HCT116 (cell line): ENCODE measurements around the gene VAMP2. TPM values are rescaled to one million over a fixed set of nuclear protein-coding genes. Genes with fewer than 3 reads are reported as not detected.

Source experiments
- ATAC-seq: fragments of 200-7000 bp; cut with Tn5 transposase; 2 replicates; pipeline ENCODE4 v1.9.1; 2020; ENCODE audit warnings: mild to moderate bottlenecking, moderate library complexity
- BruUV-seq: library from RNA; stranded (reverse); fragments of 400-500 nt; replicated peaks from 2 replicates; lab custom pipeline; 2021; lab: Mats Ljungman, UMichigan
- CTCF ChIA-PET: fragments of 300-600 bp; sonication (Branson Sonifier 250); formaldehyde crosslinking; loops from one replicate; lab custom pipeline; 2021; ENCODE audit warnings: antibody characterized with exemption; lab: Charles Lee
- POLR2A ChIA-PET: fragments of 300-600, 350-600 bp; sonication (Branson Sonifier 250); formaldehyde crosslinking; loops from one replicate; lab custom pipeline; 2021; ENCODE audit warnings: antibody characterized with exemption; lab: Charles Lee
- RAD21 ChIA-PET, 2 experiments: fragments of 300-600 bp; sonication (Branson Sonifier 250); formaldehyde crosslinking; loops; one replicate each; lab custom pipeline; 2023; ENCODE audit warnings: low total read pairs in 2 of 2; ENCODE audit not compliant: uncharacterized antibody in 2 of 2, unreplicated experiment in 2 of 2, low non-redundant PET in 1 of 2; lab: Charles Lee
- DNase-seq: peaks from one replicate; pipeline ENCODE4 v3.0.0-alpha.2; 2010; ENCODE audit warnings: low read depth, low spot score
- H2AFZ ChIP-seq: fragments of 200-600 bp; shearing (Covaris generic), sonication (generic); 2 replicates; pipeline ENCODE4 v1.6.1; 2017; ENCODE audit warnings: low read depth, mixed run types, mixed read lengths, antibody characterized with exemption, low read length; ENCODE audit not compliant: poor library complexity, severe bottlenecking
- H3K27ac ChIP-seq: 2 replicates; pipeline ENCODE4 v1.5.1; 2012; ENCODE audit warnings: low read depth, low read length
- H3K27me3 ChIP-seq: fragments of 200-600 bp; sonication (generic); 2 replicates; pipeline ENCODE4 v1.6.1; 2016; ENCODE audit warnings: mixed run types, low read length, mixed read lengths; ENCODE audit not compliant: insufficient read depth
- H3K36me3 ChIP-seq, 2 experiments: fragments of 200-500 bp in 1 of 2; fragments of 200-600 bp in 1 of 2; sonication (Bioruptor generic) in 1 of 2; sonication (generic) in 1 of 2; 2 replicates each; pipeline versions ENCODE4 v1.5.1 to v1.6.1; 2014 to 2016; ENCODE audit warnings: low read length in 2 of 2, inconsistent platforms in 1 of 2, mixed read lengths in 1 of 2, mixed run types in 1 of 2; ENCODE audit not compliant: insufficient read depth in 2 of 2, control insufficient read depth in 1 of 2
- H3K4me1 ChIP-seq, 2 experiments: fragments of 200-600 bp in 1 of 2; sonication (generic) in 1 of 2; 2 replicates each; pipeline versions ENCODE4 v1.5.1 to v1.6.1; 2012 to 2017; ENCODE audit warnings: low read length in 2 of 2, inconsistent platforms in 1 of 2, mild to moderate bottlenecking in 1 of 2, mixed read lengths in 1 of 2, mixed run types in 1 of 2, moderate library complexity in 1 of 2; ENCODE audit not compliant: insufficient read depth in 2 of 2, control insufficient read depth in 1 of 2
- H3K4me2 ChIP-seq: fragments of 200-600 bp; sonication (generic); 2 replicates; pipeline ENCODE4 v1.6.1; 2017; ENCODE audit warnings: mixed run types, low read length, mixed read lengths
- H3K4me3 ChIP-seq, 2 experiments: fragments of 200-600 bp in 1 of 2; sonication (generic) in 1 of 2; replicated peaks in 1 of 2; 2 replicates each; pipeline ENCODE4 v1.5.1; 2011 to 2016; ENCODE audit warnings: low read length in 2 of 2, control low read depth in 1 of 2, low read depth in 1 of 2, mild to moderate bottlenecking in 1 of 2, mixed read lengths in 1 of 2, mixed run types in 1 of 2
- H3K79me2 ChIP-seq: fragments of 200-600 bp; sonication (generic); 2 replicates; pipeline ENCODE4 v1.6.1; 2017; ENCODE audit warnings: mild to moderate bottlenecking, mixed run types, low read length, moderate library complexity, mixed read lengths; ENCODE audit not compliant: insufficient read depth
- H3K9ac ChIP-seq: fragments of 200-600 bp; sonication (generic); 2 replicates; pipeline ENCODE4 v1.6.1; 2016; ENCODE audit warnings: low read length, mixed read lengths
- H3K9me2 ChIP-seq: fragments of 200-600 bp; sonication (generic), shearing (Covaris generic); 2 replicates; pipeline ENCODE4 v1.6.1; 2017; ENCODE audit warnings: mixed run types, mild to moderate bottlenecking, moderate library complexity; ENCODE audit not compliant: insufficient read depth
- H3K9me3 ChIP-seq, 2 experiments: fragments of 200-500 bp in 1 of 2; fragments of 200-600 bp in 1 of 2; sonication (Bioruptor generic) in 1 of 2; sonication (generic) in 1 of 2; 2 replicates each; pipeline ENCODE4 v1.6.1; 2014 to 2017; ENCODE audit warnings: low read length in 2 of 2, mixed read lengths in 2 of 2, inconsistent platforms in 1 of 2, low read depth in 1 of 2, mild to moderate bottlenecking in 1 of 2, mixed run types in 1 of 2, moderate library complexity in 1 of 2; ENCODE audit not compliant: control insufficient read depth in 1 of 2, insufficient read depth in 1 of 2
- H4K20me1 ChIP-seq: fragments of 200-600 bp; sonication (generic), shearing (Covaris generic); 2 replicates; pipeline ENCODE4 v1.6.1; 2017; ENCODE audit warnings: mixed run types, mild to moderate bottlenecking, moderate library complexity; ENCODE audit not compliant: insufficient read depth
- CBX3 ChIP-seq: IDR thresholded peaks from 2 replicates; pipeline ENCODE4 v1.6.1; 2012; ENCODE audit warnings: low read depth
- CEBPB ChIP-seq: IDR thresholded peaks from 2 replicates; pipeline ENCODE4 v1.6.1; 2012; ENCODE audit warnings: low read depth
- ELF1 ChIP-seq: IDR thresholded peaks from 2 replicates; pipeline ENCODE4 v1.6.1; 2012; ENCODE audit warnings: low read depth, borderline replicate concordance
- EZH2 ChIP-seq: fragments of 200-600 bp; sonication (generic); IDR thresholded peaks from 2 replicates; pipeline ENCODE4 v1.6.1; 2017; ENCODE audit warnings: antibody characterized with exemption, mixed run types
- EZH2phosphoT487 ChIP-seq: fragments of 200-600 bp; IDR thresholded peaks from 2 replicates; pipeline ENCODE4 v1.6.1; 2018; ENCODE audit warnings: antibody characterized with exemption, borderline replicate concordance
- JUND ChIP-seq: IDR thresholded peaks from 2 replicates; pipeline ENCODE4 v1.6.1; 2012
- POLR2A ChIP-seq: IDR thresholded peaks from 2 replicates; pipeline ENCODE4 v1.7.0; 2011; ENCODE audit warnings: borderline replicate concordance; ENCODE audit not compliant: insufficient read depth, insufficient read length; ENCODE audit errors: extremely low read depth
- POLR2AphosphoS5 ChIP-seq: IDR thresholded peaks from 2 replicates; pipeline ENCODE4 v1.6.1; 2011; ENCODE audit warnings: mild to moderate bottlenecking, low read depth, low read length, moderate library complexity
- RAD21 ChIP-seq: IDR thresholded peaks from 2 replicates; pipeline ENCODE4 v1.6.1; 2012; ENCODE audit warnings: low read depth, mild to moderate bottlenecking
- SIN3A ChIP-seq: IDR thresholded peaks from 2 replicates; pipeline ENCODE4 v1.6.1; 2012; ENCODE audit warnings: low read depth
- SP1 ChIP-seq: IDR thresholded peaks from 2 replicates; pipeline ENCODE4 v1.6.1; 2012; ENCODE audit warnings: low read depth
- TCF7L2 ChIP-seq: IDR thresholded peaks from 2 replicates; pipeline ENCODE4 v1.7.0; 2011; ENCODE audit warnings: borderline replicate concordance, inconsistent platforms; ENCODE audit not compliant: insufficient read depth, insufficient read length; ENCODE audit errors: extremely low read depth
- intact Hi-C: fragments of 100-400 bp; cut with micrococcal nuclease; formaldehyde crosslinking; loops from 2 replicates; pipeline ENCODE4 v1.10.0; 2022
- total RNA-seq: library from RNA; stranded (reverse); gene quantifications from one replicate; pipeline ENCODE4 v1.2.1, GENCODE V29; 2021; ENCODE audit not compliant: unreplicated experiment
- TF ChIP-seq, protein P1 (sequence below): IDR thresholded peaks from 2 replicates; pipeline ENCODE4 v1.6.1; 2012
- TF ChIP-seq, protein P2 (sequence below): IDR thresholded peaks from 2 replicates; pipeline ENCODE4 v1.6.1; 2012
- TF ChIP-seq, protein P3 (sequence below): IDR thresholded peaks from 2 replicates; pipeline ENCODE4 v1.6.1; 2012; ENCODE audit warnings: low read depth
- TF ChIP-seq, protein P4 (sequence below), 3 experiments: fragments of 200-600 bp in 1 of 3; sonication (generic) in 1 of 3; IDR thresholded peaks in 2 of 3; conservative IDR thresholded peaks in 1 of 3; 2 replicates each; pipeline ENCODE4 v1.5.1; 2012 to 2017; ENCODE audit warnings: low read depth in 2 of 3, low read length in 2 of 3, antibody characterized with exemption in 1 of 3, borderline replicate concordance in 1 of 3, control low read depth in 1 of 3, mild to moderate bottlenecking in 1 of 3, mixed read lengths in 1 of 3, mixed run types in 1 of 3, moderate library complexity in 1 of 3; ENCODE audit not compliant: insufficient read depth in 1 of 3
- TF ChIP-seq, protein P5 (sequence below): IDR thresholded peaks from 2 replicates; pipeline ENCODE4 v1.6.1; 2011; ENCODE audit warnings: mild to moderate bottlenecking, low read length, moderate library complexity; ENCODE audit not compliant: insufficient replicate concordance; ENCODE audit errors: extremely low read depth

VAMP2 gene
- total RNA-seq, 1 experiment from 2014 or later = 35.9 TPM

- Histone ChIP-seq H3K79me2 (no peaks in the 10 kb centered on the region), H3K9me2 (no peaks in the 10 kb centered on the region), H2AFZ (no peak overlapping the region), H3K36me3 (no peaks in the 10 kb centered on the region), H3K9ac (peak overlapping the region; percentile 54), H3K27ac (peak overlapping the region; percentile 57; the same call in 1 of the 2 replicates), H3K4me3 (peak overlapping the region; percentile 44 to 57), H4K20me1 (no peaks in the 10 kb centered on the region), H3K9me3 (no peaks in the 10 kb centered on the region), H3K4me1 (peaks cover 26 to 72% of the 10 kb centered on the region in 2 experiments), H3K27me3 (no peaks in the 10 kb centered on the region), H3K4me2 (peak overlapping the region; percentile 86)
- no TSS peak for BruUV-seq
- POLR2A ChIA-PET = interaction anchor here (1.6 to 2.8 kb wide), 2 partner anchors 29 to 48 kb away, joined by 3 to 14 read pairs; no protein-coding TSS in a partner anchor
- RAD21 ChIA-PET = interaction anchor here in 1 of 2 experiments (0.5 kb wide), 1 partner anchor 126 kb away, joined by 3 read pairs; no protein-coding TSS in a partner anchor
- ATAC-seq (peak; percentile 18), DNase-seq (peak; percentile 60)
- intact Hi-C loops = loop anchor here (5.0 to 10.0 kb wide), 2 partner anchors 259 to 438 kb away; partner anchors contain the start of genes RPL26, TP53 and WRAP53
- CTCF ChIA-PET = no interaction called here
- no peak for TF ChIP-seq SP1
- TF ChIP-seq RAD21 = no peak
- TF ChIP-seq TCF7L2 = no peak
- peak; percentile 53; the same call in 1 of the 2 replicates for TF ChIP-seq POLR2AphosphoS5
- TF ChIP-seq, protein P1, sequence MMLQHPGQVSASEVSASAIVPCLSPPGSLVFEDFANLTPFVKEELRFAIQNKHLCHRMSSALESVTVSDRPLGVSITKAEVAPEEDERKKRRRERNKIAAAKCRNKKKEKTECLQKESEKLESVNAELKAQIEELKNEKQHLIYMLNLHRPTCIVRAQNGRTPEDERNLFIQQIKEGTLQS = peak; percentile 97; the same call in 1 of the 2 replicates
- TF ChIP-seq, protein P2, sequence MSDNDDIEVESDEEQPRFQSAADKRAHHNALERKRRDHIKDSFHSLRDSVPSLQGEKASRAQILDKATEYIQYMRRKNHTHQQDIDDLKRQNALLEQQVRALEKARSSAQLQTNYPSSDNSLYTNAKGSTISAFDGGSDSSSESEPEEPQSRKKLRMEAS = peak; percentile 56; the same call in 1 of the 2 replicates
- peak; percentile 26; the same call in 1 of the 2 replicates for TF ChIP-seq CBX3
- TF ChIP-seq, protein P3, sequence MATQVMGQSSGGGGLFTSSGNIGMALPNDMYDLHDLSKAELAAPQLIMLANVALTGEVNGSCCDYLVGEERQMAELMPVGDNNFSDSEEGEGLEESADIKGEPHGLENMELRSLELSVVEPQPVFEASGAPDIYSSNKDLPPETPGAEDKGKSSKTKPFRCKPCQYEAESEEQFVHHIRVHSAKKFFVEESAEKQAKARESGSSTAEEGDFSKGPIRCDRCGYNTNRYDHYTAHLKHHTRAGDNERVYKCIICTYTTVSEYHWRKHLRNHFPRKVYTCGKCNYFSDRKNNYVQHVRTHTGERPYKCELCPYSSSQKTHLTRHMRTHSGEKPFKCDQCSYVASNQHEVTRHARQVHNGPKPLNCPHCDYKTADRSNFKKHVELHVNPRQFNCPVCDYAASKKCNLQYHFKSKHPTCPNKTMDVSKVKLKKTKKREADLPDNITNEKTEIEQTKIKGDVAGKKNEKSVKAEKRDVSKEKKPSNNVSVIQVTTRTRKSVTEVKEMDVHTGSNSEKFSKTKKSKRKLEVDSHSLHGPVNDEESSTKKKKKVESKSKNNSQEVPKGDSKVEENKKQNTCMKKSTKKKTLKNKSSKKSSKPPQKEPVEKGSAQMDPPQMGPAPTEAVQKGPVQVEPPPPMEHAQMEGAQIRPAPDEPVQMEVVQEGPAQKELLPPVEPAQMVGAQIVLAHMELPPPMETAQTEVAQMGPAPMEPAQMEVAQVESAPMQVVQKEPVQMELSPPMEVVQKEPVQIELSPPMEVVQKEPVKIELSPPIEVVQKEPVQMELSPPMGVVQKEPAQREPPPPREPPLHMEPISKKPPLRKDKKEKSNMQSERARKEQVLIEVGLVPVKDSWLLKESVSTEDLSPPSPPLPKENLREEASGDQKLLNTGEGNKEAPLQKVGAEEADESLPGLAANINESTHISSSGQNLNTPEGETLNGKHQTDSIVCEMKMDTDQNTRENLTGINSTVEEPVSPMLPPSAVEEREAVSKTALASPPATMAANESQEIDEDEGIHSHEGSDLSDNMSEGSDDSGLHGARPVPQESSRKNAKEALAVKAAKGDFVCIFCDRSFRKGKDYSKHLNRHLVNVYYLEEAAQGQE = no peak
- TF ChIP-seq SIN3A = no peak
- TF ChIP-seq POLR2A = no peak
- TF ChIP-seq, protein P4, sequence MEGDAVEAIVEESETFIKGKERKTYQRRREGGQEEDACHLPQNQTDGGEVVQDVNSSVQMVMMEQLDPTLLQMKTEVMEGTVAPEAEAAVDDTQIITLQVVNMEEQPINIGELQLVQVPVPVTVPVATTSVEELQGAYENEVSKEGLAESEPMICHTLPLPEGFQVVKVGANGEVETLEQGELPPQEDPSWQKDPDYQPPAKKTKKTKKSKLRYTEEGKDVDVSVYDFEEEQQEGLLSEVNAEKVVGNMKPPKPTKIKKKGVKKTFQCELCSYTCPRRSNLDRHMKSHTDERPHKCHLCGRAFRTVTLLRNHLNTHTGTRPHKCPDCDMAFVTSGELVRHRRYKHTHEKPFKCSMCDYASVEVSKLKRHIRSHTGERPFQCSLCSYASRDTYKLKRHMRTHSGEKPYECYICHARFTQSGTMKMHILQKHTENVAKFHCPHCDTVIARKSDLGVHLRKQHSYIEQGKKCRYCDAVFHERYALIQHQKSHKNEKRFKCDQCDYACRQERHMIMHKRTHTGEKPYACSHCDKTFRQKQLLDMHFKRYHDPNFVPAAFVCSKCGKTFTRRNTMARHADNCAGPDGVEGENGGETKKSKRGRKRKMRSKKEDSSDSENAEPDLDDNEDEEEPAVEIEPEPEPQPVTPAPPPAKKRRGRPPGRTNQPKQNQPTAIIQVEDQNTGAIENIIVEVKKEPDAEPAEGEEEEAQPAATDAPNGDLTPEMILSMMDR (IDR thresholded peaks at IDR 0.05 in 2 of 3, conservative IDR thresholded peaks at IDR 0.05 in 1 of 3; ENCODE audit: borderline replicate concordance in 1 of 3, insufficient read depth in 1 of 3, low read depth in 2 of 3, low read length in 2 of 3) = no peak
- no peak for TF ChIP-seq JUND
- TF ChIP-seq, protein P5, sequence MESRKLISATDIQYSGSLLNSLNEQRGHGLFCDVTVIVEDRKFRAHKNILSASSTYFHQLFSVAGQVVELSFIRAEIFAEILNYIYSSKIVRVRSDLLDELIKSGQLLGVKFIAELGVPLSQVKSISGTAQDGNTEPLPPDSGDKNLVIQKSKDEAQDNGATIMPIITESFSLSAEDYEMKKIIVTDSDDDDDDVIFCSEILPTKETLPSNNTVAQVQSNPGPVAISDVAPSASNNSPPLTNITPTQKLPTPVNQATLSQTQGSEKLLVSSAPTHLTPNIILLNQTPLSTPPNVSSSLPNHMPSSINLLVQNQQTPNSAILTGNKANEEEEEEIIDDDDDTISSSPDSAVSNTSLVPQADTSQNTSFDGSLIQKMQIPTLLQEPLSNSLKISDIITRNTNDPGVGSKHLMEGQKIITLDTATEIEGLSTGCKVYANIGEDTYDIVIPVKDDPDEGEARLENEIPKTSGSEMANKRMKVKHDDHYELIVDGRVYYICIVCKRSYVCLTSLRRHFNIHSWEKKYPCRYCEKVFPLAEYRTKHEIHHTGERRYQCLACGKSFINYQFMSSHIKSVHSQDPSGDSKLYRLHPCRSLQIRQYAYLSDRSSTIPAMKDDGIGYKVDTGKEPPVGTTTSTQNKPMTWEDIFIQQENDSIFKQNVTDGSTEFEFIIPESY = peak; percentile 23
- TF ChIP-seq CEBPB = no peak
- TF ChIP-seq EZH2phosphoT487 = no peak
- TF ChIP-seq ELF1 = no peak
- TF ChIP-seq EZH2 = no peak
These were observed 37.4 kb downstream of the VAMP2 start for GRCh38 chr17:8125154-8125946.
